Gastroesophageal sphincter (tissue), 4 donors: ENCODE results near the gene REC114. TPM values are rescaled to one million over a fixed set of nuclear protein-coding genes. Genes with fewer than 3 reads are reported as not detected.

Experiments used
- ATAC-seq: fragments of 150-250 bp; one replicate; pipeline ENCODE4 v1.9.1; 2016; ENCODE audit warnings: mild to moderate bottlenecking, moderate library complexity
- H3K27ac ChIP-seq, 4 donors: fragments of 200-600 bp; sonication (generic) in 3 of 4; 1 replicate in 3 of 4; 2 replicates in 1 of 4; pipeline ENCODE4 v1.5.1; 2016 to 2019
- H3K27me3 ChIP-seq: fragments of 200-600 bp; sonication (generic); one replicate; pipeline ENCODE4 v1.5.1; 2019
- H3K36me3 ChIP-seq, 2 donors: fragments of 200-600 bp; sonication (generic); one replicate each; pipeline ENCODE4 v1.5.1; 2019; ENCODE audit warnings: control low read depth in 1 of 2
- H3K4me1 ChIP-seq, 3 donors: fragments of 200-600 bp; sonication (generic); 1 replicate in 2 of 3; 2 replicates in 1 of 3; pipeline ENCODE4 v1.5.1; 2016 to 2019; ENCODE audit warnings: control low read depth in 2 of 3
- H3K4me3 ChIP-seq, 2 donors: fragments of 200-600 bp; sonication (generic); one replicate each; pipeline ENCODE4 v1.5.1; 2019; ENCODE audit warnings: mild to moderate bottlenecking in 1 of 2, moderate library complexity in 1 of 2
- H3K9me3 ChIP-seq, 3 donors: fragments of 200-600 bp; sonication (generic); one replicate each; pipeline ENCODE4 v1.5.1; 2017 to 2019; ENCODE audit warnings: control low read depth in 2 of 3
- CTCF ChIP-seq, 4 experiments: fragments of 200-600 bp in 2 of 4; fragments of 450-650 bp in 2 of 4; sonication (generic) in 1 of 4; IDR thresholded peaks; one replicate each; pipeline ENCODE4 v1.5.1; 2017 to 2019; ENCODE audit warnings: antibody characterized with exemption in 4 of 4, mild to moderate bottlenecking in 2 of 4, moderate library complexity in 2 of 4
- EP300 ChIP-seq: sonication (generic); formaldehyde crosslinking; IDR thresholded peaks from one replicate; pipeline ENCODE4 v1.6.1; 2017; ENCODE audit warnings: antibody characterized with exemption, mild to moderate bottlenecking
- POLR2A ChIP-seq, 2 donors: fragments of 450-650 bp; IDR thresholded peaks; one replicate each; pipeline ENCODE4 v1.6.1; 2017; ENCODE audit warnings: antibody characterized with exemption in 2 of 2, mild to moderate bottlenecking in 2 of 2, moderate library complexity in 1 of 2
- POLR2AphosphoS5 ChIP-seq: sonication (generic); formaldehyde crosslinking; IDR thresholded peaks from one replicate; pipeline ENCODE4 v1.6.1; 2017; ENCODE audit warnings: antibody characterized with exemption
- WGBS, 2 donors: methylation state at CpG; one replicate each; pipeline ENCODE4 v1.1.5; 2018; ENCODE audit warnings: low coverage in 1 of 2; 5-methylcytosine and 5-hydroxymethylcytosine counted together
- total RNA-seq, 4 donors: library from RNA; depleted of rRNA; stranded (reverse); fragments of >200 nt; gene quantifications; one replicate each; pipeline ENCODE4 v1.1.0, GENCODE V29; 2016

REC114 gene
- total RNA-seq, 4 donors from 2014 or later, result not detected

- Histone ChIP-seq H3K27ac (peak overlapping the region in 1 of 4 donors; percentile 39), H3K27me3 (no peaks in the 10 kb centered on the region), H3K4me1 (peaks cover 0 to 30% (median 0%) of the 10 kb centered on the region in 3 donors), H3K4me3 (no peak overlapping the region), H3K9me3 (no peaks in the 10 kb centered on the region), H3K36me3 (peaks cover 9 to 94% of the 10 kb centered on the region in 2 donors)
- no peak for ATAC-seq
- no peak for TF ChIP-seq POLR2AphosphoS5
- no peak for TF ChIP-seq EP300
- TF ChIP-seq CTCF (IDR thresholded peaks at IDR 0.05), result peak; percentile 30 to 55 (median 40)
- TF ChIP-seq POLR2A (IDR thresholded peaks at IDR 0.05), result no peak
- WGBS, 2 donors, result 16 to 38% methylated on average over 2 of the region's 2 CpGs
Measured at GRCh38 chr15:73560501-73561117, 117.6 kb downstream of the REC114 start.

- H3K4me1 ChIP-seq, result peaks cover 0 to 54% (median 0%) of the 10 kb centered on the region in 3 donors
- H3K9me3 ChIP-seq, result no peaks in the 10 kb centered on the region
- peaks cover 5 to 93% of the 10 kb centered on the region in 2 donors for H3K36me3 ChIP-seq
- H3K27me3 ChIP-seq, result no peaks in the 10 kb centered on the region
- no peak for ATAC-seq
- WGBS, 2 donors, result 12 to 31% methylated on average over 3 of the region's 6 CpGs
- H3K4me3 ChIP-seq, result no peak overlapping the region
- peak in 2 of 4 experiments; percentile 28 to 31 for TF ChIP-seq CTCF (IDR thresholded peaks at IDR 0.05)
- no peak for TF ChIP-seq POLR2A (IDR thresholded peaks at IDR 0.05)
- H3K27ac ChIP-seq, result peak overlapping the region in 1 of 4 donors; percentile 55
Measured at GRCh38 chr15:73564255-73564654, 121.3 kb downstream of the REC114 start.

- Histone ChIP-seq H3K27me3 (no peaks in the 10 kb centered on the region), H3K4me1 (peaks cover 0 to 55% (median 0%) of the 10 kb centered on the region in 3 donors), H3K36me3 (peaks cover 0 to 94% of the 10 kb centered on the region in 2 donors), H3K9me3 (no peaks in the 10 kb centered on the region), H3K4me3 (no peak overlapping the region), H3K27ac (peak overlapping the region in 1 of 4 donors; percentile 33)
- no peak for TF ChIP-seq POLR2A (IDR thresholded peaks at IDR 0.05)
- WGBS, 2 donors, result 38 to 65% methylated on average over 1 of the region's 1 CpG
- no peak for ATAC-seq
Measured at GRCh38 chr15:73567020-73567419, 124.1 kb downstream of the REC114 start.

- WGBS, 2 donors, result 61% methylated on average over 5 of the region's 7 CpGs; no CpG with 5 or more reads in 1 of the 2 donors
- Histone ChIP-seq H3K27ac (peak overlapping the region in 3 of 4 donors; percentile 7 to 19 (median 15)), H3K4me1 (peaks cover 0 to 60% (median 3%) of the 10 kb centered on the region in 3 donors), H3K4me3 (no peak overlapping the region), H3K36me3 (peaks cover 0 to 94% of the 10 kb centered on the region in 2 donors), H3K27me3 (no peaks in the 10 kb centered on the region), H3K9me3 (no peaks in the 10 kb centered on the region)
- no peak for ATAC-seq
- TF ChIP-seq EP300, result no peak
- TF ChIP-seq CTCF (IDR thresholded peaks at IDR 0.05), result no peak
- TF ChIP-seq POLR2AphosphoS5, result no peak
- TF ChIP-seq POLR2A (IDR thresholded peaks at IDR 0.05), result no peak
Measured at GRCh38 chr15:73568564-73569280, 125.8 kb downstream of the REC114 start.

GRCh38 chr15:73569361-73569760 is 126.4 kb downstream of the REC114 start:
- Histone ChIP-seq H3K27ac (peak overlapping the region in 3 of 4 donors; percentile 7 to 19 (median 15)), H3K4me1 (peaks cover 0 to 60% (median 5%) of the 10 kb centered on the region in 3 donors), H3K9me3 (no peaks in the 10 kb centered on the region), H3K36me3 (peaks cover 0 to 91% of the 10 kb centered on the region in 2 donors), H3K27me3 (no peaks in the 10 kb centered on the region), H3K4me3 (no peak overlapping the region)
- TF ChIP-seq CTCF (IDR thresholded peaks at IDR 0.05) (no peak), POLR2AphosphoS5 (no peak), EP300 (no peak), POLR2A (IDR thresholded peaks at IDR 0.05) (no peak)
- no peak for ATAC-seq
- WGBS, 2 donors, result 82 to 100% methylated on average over 1 to 2 of the region's 3 CpGs
